ENCODE data around the gene RAB31.

GRCh38 chr18:9894454-9895068 lies 186.5 kb downstream of the RAB31 start:
- TF ChIP-seq POLR2AphosphoS5 (IDR thresholded peaks at IDR 0.05) (no peak), RAD21 (conservative IDR thresholded peaks at IDR 0.05) (no peak), TAF1 (IDR thresholded peaks at IDR 0.05; ENCODE audit: low read depth) (no peak), EZH2 (IDR thresholded peaks at IDR 0.05; ENCODE audit: borderline replicate concordance, insufficient read depth, low read length, poor library complexity, severe bottlenecking) (no peak), SMC3 (conservative IDR thresholded peaks at IDR 0.05; ENCODE audit: poor library complexity) (no peak), REST (IDR thresholded peaks at IDR 0.05; ENCODE audit: borderline replicate concordance) (no peak), MXI1 (conservative IDR thresholded peaks at IDR 0.05; ENCODE audit: poor library complexity, severe bottlenecking) (no peak)
- TF ChIP-seq, protein P1, sequence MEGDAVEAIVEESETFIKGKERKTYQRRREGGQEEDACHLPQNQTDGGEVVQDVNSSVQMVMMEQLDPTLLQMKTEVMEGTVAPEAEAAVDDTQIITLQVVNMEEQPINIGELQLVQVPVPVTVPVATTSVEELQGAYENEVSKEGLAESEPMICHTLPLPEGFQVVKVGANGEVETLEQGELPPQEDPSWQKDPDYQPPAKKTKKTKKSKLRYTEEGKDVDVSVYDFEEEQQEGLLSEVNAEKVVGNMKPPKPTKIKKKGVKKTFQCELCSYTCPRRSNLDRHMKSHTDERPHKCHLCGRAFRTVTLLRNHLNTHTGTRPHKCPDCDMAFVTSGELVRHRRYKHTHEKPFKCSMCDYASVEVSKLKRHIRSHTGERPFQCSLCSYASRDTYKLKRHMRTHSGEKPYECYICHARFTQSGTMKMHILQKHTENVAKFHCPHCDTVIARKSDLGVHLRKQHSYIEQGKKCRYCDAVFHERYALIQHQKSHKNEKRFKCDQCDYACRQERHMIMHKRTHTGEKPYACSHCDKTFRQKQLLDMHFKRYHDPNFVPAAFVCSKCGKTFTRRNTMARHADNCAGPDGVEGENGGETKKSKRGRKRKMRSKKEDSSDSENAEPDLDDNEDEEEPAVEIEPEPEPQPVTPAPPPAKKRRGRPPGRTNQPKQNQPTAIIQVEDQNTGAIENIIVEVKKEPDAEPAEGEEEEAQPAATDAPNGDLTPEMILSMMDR (IDR thresholded peaks at IDR 0.05; ENCODE audit: poor library complexity, severe bottlenecking), result no peak

All from neural cell (in vitro differentiated cells).